NOMO-1 treated with dmso at 0.1 percent for 144 hours (cell line): ENCODE data around the gene PKD2L1.
"Not testable (repeated sequence)": the region's sequence is repeated elsewhere in the genome, so short reads cannot be mapped to it uniquely, and the experiment has no call there.

ENCODE experiments used
- DNase-seq: peaks from one replicate; lab custom pipeline; 2025; ENCODE audit not compliant: unreplicated experiment; lab: John Stamatoyannopoulos, UW

PKD2L1 gene

GRCh38 chr10:100334762-100335161 is 4.7 kb upstream of the PKD2L1 start:
- DNase-seq, result no peak

GRCh38 chr10:100333661-100334440 is 3.8 kb upstream of the PKD2L1 start:
- DNase-seq, result no peak

GRCh38 chr10:100333106-100333505 is 3.1 kb upstream of the PKD2L1 start:
- no peak for DNase-seq

- no peak for DNase-seq
Observed at GRCh38 chr10:100328198-100328597, 1.8 kb downstream of the PKD2L1 start.

- no peak for DNase-seq
Observed at GRCh38 chr10:100327718-100328009, 2.4 kb downstream of the PKD2L1 start.

GRCh38 chr10:100327007-100327717 is 2.9 kb downstream of the PKD2L1 start:
- DNase-seq, result peak; percentile 90

- DNase-seq, result no peak
Observed at GRCh38 chr10:100325158-100325557, 4.9 kb downstream of the PKD2L1 start.

- no peak for DNase-seq
Observed at GRCh38 chr10:100319707-100320402, 10.2 kb downstream of the PKD2L1 start.

GRCh38 chr10:100318207-100318606 is 11.8 kb downstream of the PKD2L1 start:
- DNase-seq, result no peak

GRCh38 chr10:100315615-100316014 is 14.4 kb downstream of the PKD2L1 start:
- DNase-seq, result no peak

- no peak for DNase-seq
Observed at GRCh38 chr10:100311298-100311697, 18.7 kb downstream of the PKD2L1 start.

- no peak for DNase-seq
Observed at GRCh38 chr10:100307684-100308083, 22.3 kb downstream of the PKD2L1 start.

- DNase-seq, result no peak
Observed at GRCh38 chr10:100306861-100307260, 23.2 kb downstream of the PKD2L1 start.

GRCh38 chr10:100304414-100304813 is 25.6 kb downstream of the PKD2L1 start:
- DNase-seq, result no peak

- no peak for DNase-seq
Observed at GRCh38 chr10:100303724-100304319, 26.2 kb downstream of the PKD2L1 start.

GRCh38 chr10:100301123-100301522 is 28.9 kb downstream of the PKD2L1 start:
- not testable (repeated sequence) for DNase-seq

GRCh38 chr10:100297242-100297641 is 32.8 kb downstream of the PKD2L1 start:
- no peak for DNase-seq

GRCh38 chr10:100293066-100293465 is 37.0 kb downstream of the PKD2L1 start:
- no peak for DNase-seq

GRCh38 chr10:100292300-100292699 is 37.7 kb downstream of the PKD2L1 start:
- not testable (repeated sequence) for DNase-seq

- DNase-seq, result peak; percentile 38
Observed at GRCh38 chr10:100291356-100291755, 38.7 kb downstream of the PKD2L1 start.

- no peak for DNase-seq
Observed at GRCh38 chr10:100289641-100290040, 40.4 kb downstream of the PKD2L1 start.

- DNase-seq, result no peak
Observed at GRCh38 chr10:100288196-100288595, 41.8 kb downstream of the PKD2L1 start.
